Neural cell (in vitro differentiated cells): ENCODE results near the gene SEC31A.

Experiments used
- CTCF ChIP-seq: fragments of 450-650 bp; IDR thresholded peaks from 2 replicates; pipeline ENCODE4 v1.5.1; 2014; ENCODE audit warnings: antibody characterized with exemption, mild to moderate bottlenecking, moderate library complexity; ENCODE audit not compliant: poor library complexity, severe bottlenecking
- EP300 ChIP-seq: fragments of 450-650 bp; conservative IDR thresholded peaks from 2 replicates; pipeline ENCODE4 v1.6.1; 2014; ENCODE audit warnings: antibody characterized with exemption, mild to moderate bottlenecking, moderate library complexity; ENCODE audit not compliant: poor library complexity, severe bottlenecking
- EZH2 ChIP-seq: fragments of 200-600, 300-800 bp; shearing (Covaris generic), sonication (generic); IDR thresholded peaks from 2 replicates; pipeline ENCODE4 v1.6.1; 2014; ENCODE audit warnings: antibody characterized with exemption, low read length, borderline replicate concordance, mild to moderate bottlenecking; ENCODE audit not compliant: insufficient read depth, poor library complexity, severe bottlenecking
- MXI1 ChIP-seq: fragments of 450-650 bp; conservative IDR thresholded peaks from 2 replicates; pipeline ENCODE4 v1.6.1; 2014; ENCODE audit warnings: antibody characterized with exemption, mild to moderate bottlenecking; ENCODE audit not compliant: poor library complexity, severe bottlenecking
- POLR2AphosphoS5 ChIP-seq: IDR thresholded peaks from 2 replicates; pipeline ENCODE4 v1.6.1; 2012

- no peak for TF ChIP-seq CTCF
- no peak for TF ChIP-seq POLR2AphosphoS5
- TF ChIP-seq EZH2, result no peak
- TF ChIP-seq MXI1, result no peak
- TF ChIP-seq EP300, result no peak
Measured at GRCh38 chr4:82776925-82777542, 113.9 kb downstream of the SEC31A start.
